Natural killer cell (primary cell): ENCODE data around the gene DUS1L. TPM values are rescaled to one million over a fixed set of nuclear protein-coding genes. Genes with fewer than 3 reads are reported as not detected.
A peak's percentile ranks its signal among the peaks of the same experiment; 100 is the strongest.

ENCODE experiments used
- ATAC-seq, 3 donors: fragments of 150-1000 bp in 2 of 3; fragments of 200-7000 bp in 1 of 3; cut with Tn5 transposase; 1 replicate in 1 of 3; 2 replicates in 2 of 3; pipeline ENCODE4 v1.10.0; 2021; ENCODE audit warnings: mild to moderate bottlenecking in 2 of 3, moderate library complexity in 2 of 3
- DNase-seq, 2 donors: peaks; one replicate each; pipeline versions ENCODE4 v3.0.0 to v3.0.0-alpha.2; 2013 to 2021; ENCODE audit warnings: mixed read lengths in 1 of 2
- H3K27ac ChIP-seq: one replicate; pipeline ENCODE4 v1.5.1; 2013; ENCODE audit warnings: mild to moderate bottlenecking, low read length
- H3K27me3 ChIP-seq: one replicate; pipeline ENCODE4 v1.6.1; 2013; ENCODE audit warnings: low read length; ENCODE audit not compliant: control insufficient read depth, insufficient read depth
- H3K36me3 ChIP-seq: one replicate; pipeline ENCODE4 v1.6.1; 2013; ENCODE audit warnings: low read length; ENCODE audit not compliant: control insufficient read depth, insufficient read depth
- H3K4me1 ChIP-seq: one replicate; pipeline ENCODE4 v1.6.1; 2013; ENCODE audit warnings: low read length; ENCODE audit not compliant: control insufficient read depth, insufficient read depth
- H3K4me3 ChIP-seq: one replicate; pipeline ENCODE4 v1.5.1; 2013; ENCODE audit warnings: low read length
- H3K9me3 ChIP-seq: one replicate; pipeline ENCODE4 v1.6.1; 2013; ENCODE audit warnings: low read length; ENCODE audit not compliant: control insufficient read depth, insufficient read depth
- H3K27ac Mint-ChIP-seq, 2 donors: one replicate each; pipeline ENCODE4 v1.8.0; 2022; ENCODE audit warnings: mild to moderate bottlenecking in 2 of 2, mixed read lengths in 2 of 2, moderate library complexity in 1 of 2
- H3K27me3 Mint-ChIP-seq, 2 donors: one replicate each; pipeline ENCODE4 v1.8.0; 2022; ENCODE audit warnings: low read depth in 2 of 2, mixed read lengths in 2 of 2
- H3K36me3 Mint-ChIP-seq: one replicate; pipeline ENCODE4 v1.8.0; 2022; ENCODE audit warnings: mixed read lengths
- H3K4me1 Mint-ChIP-seq, 2 donors: one replicate each; pipeline ENCODE4 v1.8.0; 2022; ENCODE audit warnings: mixed read lengths in 2 of 2
- H3K4me3 Mint-ChIP-seq: one replicate; pipeline ENCODE4 v1.8.0; 2022; ENCODE audit warnings: mild to moderate bottlenecking, moderate library complexity, mixed read lengths
- H3K9me3 Mint-ChIP-seq, 2 donors: one replicate each; pipeline ENCODE4 v1.8.0; 2022; ENCODE audit warnings: mixed read lengths in 2 of 2
- CTCF ChIP-seq: fragments of 200-600 bp; IDR thresholded peaks from one replicate; pipeline ENCODE4 v1.8.0; 2022; ENCODE audit warnings: antibody characterized with exemption
- whole genome bisulfite sequencing: methylation state at CpG from one replicate; pipeline ENCODE4 v1.1.7; 2013; ENCODE audit warnings: missing lambda C conversion rate; ENCODE audit not compliant: insufficient coverage; 5-methylcytosine and 5-hydroxymethylcytosine counted together
- intact Hi-C: fragments of 100-400 bp; cut with micrococcal nuclease; formaldehyde crosslinking; loops from one replicate; pipeline ENCODE4 v1.14.2; 2022
- total RNA-seq, 4 donors: library from RNA; stranded (reverse); fragments of 120-200 nt in 1 of 4; gene quantifications; one replicate each; pipeline versions ENCODE4 v1.2.3 to v1.2.4, GENCODE V29; 2013 to 2022

Gene DUS1L
- total RNA-seq, 3 donors from 2014 or later (not counting 1 experiment from before 2014, with no cell fraction given): 122 to 144 (median 136) TPM

- no peak for TF ChIP-seq CTCF
- no peak overlapping the region for H3K4me3 Mint-ChIP-seq
- H3K27ac Mint-ChIP-seq: no peak overlapping the region
- intact Hi-C loops: no loop called here
- no peaks in the 10 kb centered on the region for H3K27me3 ChIP-seq
- H3K4me1 ChIP-seq: peaks cover 30% of the 10 kb centered on the region
- no peak for ATAC-seq
- peaks cover 25% of the 10 kb centered on the region for H3K36me3 ChIP-seq
- no peaks in the 10 kb centered on the region for H3K36me3 Mint-ChIP-seq
- H3K27ac ChIP-seq: no peak overlapping the region
- WGBS: 95% methylated on average over 24 of the region's 24 CpGs
- no peak for DNase-seq
- no peaks in the 10 kb centered on the region for H3K9me3 Mint-ChIP-seq
- no peaks in the 10 kb centered on the region for H3K27me3 Mint-ChIP-seq
- no peak overlapping the region for H3K4me3 ChIP-seq
- peaks cover 4 to 19% of the 10 kb centered on the region in 2 donors for H3K4me1 Mint-ChIP-seq
- no peaks in the 10 kb centered on the region for H3K9me3 ChIP-seq
Observed at GRCh38 chr17:82062076-82062983, 3.3 kb downstream of the DUS1L start.

- H3K4me3 Mint-ChIP-seq: no peak overlapping the region
- no peak for DNase-seq
Observed at GRCh38 chr17:82061047-82061925, 4.3 kb downstream of the DUS1L start.

GRCh38 chr17:82060614-82061013 lies 5.0 kb downstream of the DUS1L start:
- Mint-ChIP-seq H3K9me3 (no peaks in the 10 kb centered on the region), H3K4me1 (peaks cover 0 to 12% of the 10 kb centered on the region in 2 donors), H3K36me3 (no peaks in the 10 kb centered on the region), H3K27ac (peak overlapping the region in 1 of 2 donors; percentile 42), H3K4me3 (no peak overlapping the region), H3K27me3 (no peaks in the 10 kb centered on the region)
- peaks cover 40% of the 10 kb centered on the region for H3K36me3 ChIP-seq
- H3K9me3 ChIP-seq: no peaks in the 10 kb centered on the region
- DNase-seq: no peak
- intact Hi-C loops: no loop called here
- peaks cover 20% of the 10 kb centered on the region for H3K4me1 ChIP-seq
- ATAC-seq: no peak
- H3K4me3 ChIP-seq: no peak overlapping the region
- 94% methylated on average over 14 of the region's 14 CpGs for WGBS
- H3K27ac ChIP-seq: no peak overlapping the region
- no peaks in the 10 kb centered on the region for H3K27me3 ChIP-seq
- TF ChIP-seq CTCF: no peak

More at GRCh38 chr17:82061047-82061925, 4.3 kb downstream of the DUS1L start:
- no peak overlapping the region for H3K27ac ChIP-seq
- no peak for TF ChIP-seq CTCF
- H3K4me3 ChIP-seq: no peak overlapping the region
- H3K9me3 Mint-ChIP-seq: no peaks in the 10 kb centered on the region
- no peaks in the 10 kb centered on the region for H3K9me3 ChIP-seq
- H3K36me3 ChIP-seq: peaks cover 34% of the 10 kb centered on the region
- 95% methylated on average over 34 of the region's 34 CpGs for WGBS
- no peaks in the 10 kb centered on the region for H3K27me3 Mint-ChIP-seq
- intact Hi-C loops: no loop called here
- H3K27me3 ChIP-seq: no peaks in the 10 kb centered on the region
- H3K4me1 ChIP-seq: peaks cover 26% of the 10 kb centered on the region
- H3K36me3 Mint-ChIP-seq: no peaks in the 10 kb centered on the region
- H3K4me1 Mint-ChIP-seq: peaks cover 4 to 16% of the 10 kb centered on the region in 2 donors
- no peak overlapping the region for H3K27ac Mint-ChIP-seq
- ATAC-seq: no peak
